MG63 (cell line): ENCODE measurements around the gene EPN1. TPM values are rescaled to one million over a fixed set of nuclear protein-coding genes. Genes with fewer than 3 reads are reported as not detected.
"Not testable (repeated sequence)": the region's sequence is repeated elsewhere in the genome, so short reads cannot be mapped to it uniquely, and the experiment has no call there.

ENCODE experiments used
- DNase-seq: peaks from one replicate; pipeline ENCODE4 v3.0.0-alpha.2; 2020
- H3K27me3 ChIP-seq: fragments of 250-450 bp; sonication (Bioruptor Pico); 2 replicates; pipeline ENCODE4 v1.5.1; 2020; ENCODE audit warnings: mild to moderate bottlenecking, moderate library complexity
- H3K36me3 ChIP-seq: fragments of 250-450 bp; sonication (Bioruptor Pico); 2 replicates; pipeline ENCODE4 v1.5.1; 2020; ENCODE audit warnings: mild to moderate bottlenecking, moderate library complexity
- H3K4me3 ChIP-seq: fragments of 250-450 bp; sonication (Bioruptor Pico); 2 replicates; pipeline ENCODE4 v1.5.1; 2020; ENCODE audit warnings: mild to moderate bottlenecking, moderate library complexity
- H3K9me3 ChIP-seq: fragments of 250-450 bp; sonication (Bioruptor Pico); 2 replicates; pipeline ENCODE4 v1.5.1; 2020; ENCODE audit warnings: mild to moderate bottlenecking, moderate library complexity
- total RNA-seq: library from RNA; depleted of rRNA; stranded (reverse); fragments of >200 nt; shearing (Covaris generic); gene quantifications from 2 replicates; pipeline ENCODE4 v1.2.3, GENCODE V29; 2014; ENCODE audit warnings: low replicate concordance

EPN1 gene
- total RNA-seq, 1 experiment from 2014 or later: 158 TPM

DNA sequence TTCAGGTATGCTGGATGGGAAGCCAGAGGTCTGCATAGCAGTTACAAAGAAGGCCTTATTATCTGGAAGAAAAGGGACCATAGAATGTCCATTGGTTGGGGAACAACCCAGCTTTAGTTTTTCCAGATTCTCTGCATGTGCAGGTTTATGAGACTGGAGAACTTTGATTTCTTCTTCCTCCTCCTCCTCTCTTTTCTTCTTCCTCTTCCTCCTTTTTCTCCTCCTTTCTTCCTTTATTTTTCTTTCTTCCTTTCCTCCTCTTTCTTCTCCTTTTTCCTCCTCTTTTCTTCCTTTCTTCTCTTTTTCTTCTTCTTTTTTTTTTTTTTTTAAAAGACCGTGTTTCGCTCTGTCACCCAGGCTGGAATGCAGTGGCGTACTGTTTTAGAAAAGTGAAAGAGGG, 30.9 kb downstream of the EPN1 start:
- DNase-seq: no peak
- H3K36me3 ChIP-seq: peaks cover 18% of the 10 kb centered on the region
- H3K27me3 ChIP-seq: peaks cover 7% of the 10 kb centered on the region
- H3K9me3 ChIP-seq: no peaks in the 10 kb centered on the region
- no peak overlapping the region for H3K4me3 ChIP-seq

DNA sequence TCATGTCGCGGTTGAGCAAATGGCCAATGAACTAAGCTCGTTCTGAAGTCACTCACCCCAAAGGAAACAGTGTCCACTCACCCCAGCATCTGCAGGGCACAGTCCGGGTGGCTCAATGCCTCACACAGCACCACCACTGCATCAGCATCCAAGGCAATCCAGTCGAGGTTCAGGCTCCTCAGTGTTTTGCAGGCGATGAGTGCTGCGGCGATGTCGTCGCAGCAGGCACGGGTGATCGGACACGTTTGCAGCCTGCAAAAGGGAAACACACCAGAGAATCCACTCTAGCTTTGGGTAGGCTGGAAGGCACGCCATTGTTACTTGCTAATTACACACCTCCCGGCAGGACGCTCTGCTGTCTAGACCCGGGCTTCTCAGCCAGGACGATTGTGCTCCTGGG, 36.7 kb downstream of the EPN1 start:
- Histone ChIP-seq H3K4me3 (no peak overlapping the region), H3K27me3 (peaks cover 26% of the 10 kb centered on the region), H3K36me3 (no peaks in the 10 kb centered on the region), H3K9me3 (no peaks in the 10 kb centered on the region)
- DNase-seq: no peak

- H3K27me3 ChIP-seq: peaks cover 38% of the 10 kb centered on the region
- no peaks in the 10 kb centered on the region for H3K9me3 ChIP-seq
- no peak for DNase-seq
- no peak overlapping the region for H3K4me3 ChIP-seq
- H3K36me3 ChIP-seq: no peaks in the 10 kb centered on the region
Measured at GRCh38 chr19:55712804-55713631, 38.0 kb downstream of the EPN1 start.

DNA sequence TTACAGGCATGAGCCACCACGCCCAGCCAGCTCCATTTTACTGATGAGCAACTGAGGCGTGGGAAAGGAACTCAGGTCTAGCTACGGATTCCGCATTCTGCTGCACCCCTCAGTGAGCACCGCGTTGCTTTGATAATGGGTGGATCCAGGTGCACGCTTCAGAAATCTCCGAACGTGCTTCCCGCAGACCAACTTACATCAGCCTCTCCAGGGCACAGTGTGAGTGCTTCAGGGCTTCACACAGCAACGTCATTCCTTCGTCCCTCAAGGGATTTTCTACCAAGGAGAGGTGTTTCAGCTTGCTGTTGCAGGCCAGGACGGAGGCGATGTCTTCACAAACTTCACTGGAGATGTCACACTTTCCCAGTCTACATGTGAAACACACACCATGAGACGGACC, 41.5 kb downstream of the EPN1 start:
- Histone ChIP-seq H3K4me3 (no peak overlapping the region), H3K27me3 (peaks cover 54% of the 10 kb centered on the region), H3K9me3 (peaks cover 11% of the 10 kb centered on the region), H3K36me3 (no peaks in the 10 kb centered on the region)
- no peak for DNase-seq

GRCh38 chr19:55717251-55717650, 42.2 kb downstream of the EPN1 start:
- DNase-seq: no peak
- H3K36me3 ChIP-seq: no peaks in the 10 kb centered on the region
- H3K27me3 ChIP-seq: peaks cover 54% of the 10 kb centered on the region
- H3K4me3 ChIP-seq: no peak overlapping the region
- peaks cover 11% of the 10 kb centered on the region for H3K9me3 ChIP-seq

DNA sequence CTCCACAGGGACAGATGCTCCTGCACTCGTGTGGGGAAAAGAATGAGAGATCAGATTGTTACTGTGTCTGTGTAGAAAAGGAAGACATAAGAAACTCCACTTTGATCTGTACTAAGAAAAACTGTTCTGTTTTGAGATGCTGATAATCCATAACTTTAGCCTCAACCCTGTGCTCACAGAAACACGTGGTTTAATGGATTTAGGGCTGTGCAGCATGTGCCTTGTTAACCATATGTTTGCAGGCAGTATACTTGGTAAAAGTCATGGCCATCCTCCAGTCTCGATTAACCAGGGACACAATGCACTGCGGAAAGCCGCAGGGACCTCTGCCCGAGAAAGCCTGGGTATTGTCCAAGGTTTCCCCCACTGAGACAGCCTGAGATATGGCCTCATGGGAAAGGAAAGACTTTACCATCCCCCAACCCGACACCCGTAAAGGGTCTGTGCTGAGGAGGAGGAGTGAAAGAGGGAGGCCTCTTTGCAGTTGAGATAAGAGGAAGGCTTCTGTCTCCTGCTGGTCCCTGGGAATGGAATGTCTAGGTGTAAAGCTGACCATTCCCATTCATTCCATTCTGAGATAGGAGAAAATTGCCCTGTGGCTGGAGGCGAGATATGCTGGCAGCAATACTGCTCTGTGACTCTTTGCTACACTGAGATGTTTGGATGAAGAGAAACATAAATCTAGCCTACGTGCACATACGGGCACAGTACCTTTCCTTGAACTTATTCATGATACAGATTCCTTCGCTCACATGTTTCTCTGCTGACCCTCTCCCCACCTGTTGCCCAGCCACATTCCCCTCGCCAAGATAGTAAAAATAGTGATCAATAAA, 43.1 kb downstream of the EPN1 start:
- H3K9me3 ChIP-seq: peaks cover 11% of the 10 kb centered on the region
- H3K4me3 ChIP-seq, H3K36me3 ChIP-seq, DNase-seq: not testable (repeated sequence)
- peaks cover 54% of the 10 kb centered on the region for H3K27me3 ChIP-seq

DNA sequence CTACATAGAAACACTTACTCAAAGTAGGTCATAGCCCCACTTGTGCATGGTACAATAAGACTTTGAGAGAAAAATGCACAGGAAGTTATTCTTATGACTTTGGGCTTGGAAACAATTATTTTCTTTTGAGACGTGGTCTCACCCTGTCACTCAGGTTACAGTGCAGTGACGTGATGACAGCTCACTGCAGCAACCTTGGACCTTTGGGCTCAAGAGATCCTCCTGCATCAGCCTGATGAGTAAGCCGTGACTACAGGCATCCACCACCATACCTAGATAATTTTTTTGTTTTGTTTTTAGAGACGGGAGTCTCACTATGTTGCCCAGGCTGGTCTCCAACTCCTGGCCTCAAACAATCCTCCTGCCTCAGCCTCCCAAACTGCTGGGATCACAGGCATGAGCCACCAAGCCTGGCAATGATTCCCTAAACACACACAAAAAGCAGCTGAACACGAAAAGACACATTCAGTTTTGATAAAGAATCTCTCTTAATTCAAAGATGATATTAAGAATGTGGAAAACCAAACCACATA, 45.3 kb downstream of the EPN1 start:
- no peak overlapping the region for H3K4me3 ChIP-seq
- no peak for DNase-seq

GRCh38 chr19:55720801-55721200, 45.8 kb downstream of the EPN1 start:
- H3K36me3 ChIP-seq: no peaks in the 10 kb centered on the region
- no peak for DNase-seq
- H3K9me3 ChIP-seq: peaks cover 11% of the 10 kb centered on the region
- H3K4me3 ChIP-seq: no peak overlapping the region
- peaks cover 42% of the 10 kb centered on the region for H3K27me3 ChIP-seq

More for the DNA sequence above, 45.3 kb downstream of the EPN1 start:
- peaks cover 46% of the 10 kb centered on the region for H3K27me3 ChIP-seq
- no peaks in the 10 kb centered on the region for H3K36me3 ChIP-seq
- H3K9me3 ChIP-seq: peaks cover 11% of the 10 kb centered on the region

DNA sequence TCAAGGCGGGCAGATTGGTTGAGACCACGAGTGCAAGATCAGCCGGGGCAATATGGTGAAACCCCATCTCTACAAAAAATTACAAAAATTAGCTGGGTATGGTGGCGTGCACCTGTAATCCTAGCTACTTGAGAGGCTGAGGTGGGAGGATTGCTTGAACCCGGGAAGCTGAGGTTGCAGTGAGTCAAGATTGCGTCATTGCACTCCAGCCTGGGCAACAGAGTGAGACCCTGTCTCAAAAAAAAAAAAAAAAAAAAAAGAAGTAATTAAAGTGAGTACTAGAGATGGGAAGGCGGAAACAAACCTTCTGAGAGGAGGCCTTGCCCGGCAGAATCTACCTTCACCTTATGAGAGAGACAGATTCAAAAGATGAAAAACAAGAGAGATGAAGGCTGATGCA, 48.5 kb downstream of the EPN1 start:
- no peak for DNase-seq
- H3K9me3 ChIP-seq: peaks cover 11% of the 10 kb centered on the region
- H3K4me3 ChIP-seq: no peak overlapping the region
- H3K27me3 ChIP-seq: peaks cover 32% of the 10 kb centered on the region
- H3K36me3 ChIP-seq: no peaks in the 10 kb centered on the region

DNA sequence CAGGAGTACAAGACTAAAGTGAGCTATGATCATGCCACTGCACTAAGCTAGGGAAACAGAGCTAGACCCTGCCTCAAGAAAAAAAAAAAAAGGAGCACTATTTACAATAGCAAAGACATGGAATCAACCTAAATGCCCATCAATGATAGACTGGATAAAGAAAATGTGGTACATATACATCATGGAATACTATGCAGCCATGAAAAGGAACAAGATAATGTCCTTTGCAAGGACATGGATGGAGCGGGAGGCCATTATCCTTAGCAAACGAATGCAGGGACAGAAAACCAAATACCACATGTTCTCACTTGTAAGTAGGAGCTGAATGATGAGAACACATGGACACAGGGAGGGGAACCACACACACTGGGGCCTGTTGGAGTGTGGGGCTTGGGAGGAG, 55.4 kb downstream of the EPN1 start:
- not testable (repeated sequence) for H3K36me3 ChIP-seq, DNase-seq, H3K9me3 ChIP-seq, H3K4me3 ChIP-seq
- peaks cover 11% of the 10 kb centered on the region; the same call in 1 of the 2 replicates for H3K27me3 ChIP-seq

DNA sequence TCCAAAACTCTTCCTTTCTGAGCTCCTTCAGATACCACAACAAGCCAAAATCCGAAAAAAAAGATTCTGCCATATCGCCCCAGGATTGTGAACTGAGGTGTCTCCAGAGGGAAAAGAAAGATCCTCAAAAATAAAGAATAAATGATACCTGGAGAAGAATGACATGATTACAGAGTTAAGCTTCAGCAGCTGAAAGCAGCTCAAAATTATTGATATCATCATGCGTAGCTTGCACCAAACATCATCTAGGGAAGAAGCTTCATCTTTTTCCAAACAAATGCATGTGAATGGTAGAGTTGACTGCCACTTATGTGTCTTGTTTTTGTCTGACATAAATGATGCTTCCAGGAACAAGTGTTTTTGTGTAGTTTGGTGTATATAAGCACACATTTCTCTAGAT, 63.3 kb downstream of the EPN1 start, which contains the start of gene NLRP9:
Gene NLRP9 (minus strand): TSS at position 101 of the 400 bp plus-strand sequence. CDS start 28 bp downstream, at position 73.
- DNase-seq: no peak
- Histone ChIP-seq H3K36me3 (no peaks in the 10 kb centered on the region), H3K27me3 (peaks cover 8% of the 10 kb centered on the region), H3K9me3 (no peaks in the 10 kb centered on the region), H3K4me3 (no peak within 1 kb of the TSS)

- Histone ChIP-seq H3K36me3 (no peaks in the 10 kb centered on the region), H3K9me3 (no peaks in the 10 kb centered on the region), H3K27me3 (peaks cover 23% of the 10 kb centered on the region), H3K4me3 (no peak overlapping the region)
- no peak for DNase-seq
Measured at GRCh38 chr19:55750715-55751114, 75.7 kb downstream of the EPN1 start.

DNA sequence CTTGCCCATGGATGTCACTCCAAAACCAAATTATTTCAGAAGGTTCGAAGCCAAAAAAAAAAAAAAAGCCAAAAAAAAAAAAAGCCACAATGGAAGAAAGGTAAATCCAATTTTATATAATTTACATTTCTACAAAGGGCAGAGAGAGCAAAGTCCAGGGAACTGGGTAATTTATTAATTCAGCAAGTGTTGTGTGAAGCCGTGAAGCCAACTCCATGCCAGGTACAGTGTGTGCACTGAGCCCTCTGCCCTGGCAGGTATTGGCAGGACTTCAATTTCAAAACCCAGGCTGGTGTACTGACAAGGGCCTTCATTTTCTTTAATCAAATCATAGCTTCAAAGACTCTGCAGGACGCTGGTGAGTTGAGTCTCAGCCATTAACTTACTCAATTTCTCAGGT, 78.4 kb downstream of the EPN1 start:
- Histone ChIP-seq H3K9me3 (no peaks in the 10 kb centered on the region), H3K36me3 (no peaks in the 10 kb centered on the region), H3K4me3 (no peak overlapping the region), H3K27me3 (peaks cover 24% of the 10 kb centered on the region)
- DNase-seq: no peak

- H3K36me3 ChIP-seq, H3K4me3 ChIP-seq, H3K9me3 ChIP-seq, DNase-seq: not testable (repeated sequence)
- H3K27me3 ChIP-seq: peaks cover 26% of the 10 kb centered on the region
Measured at GRCh38 chr19:55756808-55757207, 81.8 kb downstream of the EPN1 start.

DNA sequence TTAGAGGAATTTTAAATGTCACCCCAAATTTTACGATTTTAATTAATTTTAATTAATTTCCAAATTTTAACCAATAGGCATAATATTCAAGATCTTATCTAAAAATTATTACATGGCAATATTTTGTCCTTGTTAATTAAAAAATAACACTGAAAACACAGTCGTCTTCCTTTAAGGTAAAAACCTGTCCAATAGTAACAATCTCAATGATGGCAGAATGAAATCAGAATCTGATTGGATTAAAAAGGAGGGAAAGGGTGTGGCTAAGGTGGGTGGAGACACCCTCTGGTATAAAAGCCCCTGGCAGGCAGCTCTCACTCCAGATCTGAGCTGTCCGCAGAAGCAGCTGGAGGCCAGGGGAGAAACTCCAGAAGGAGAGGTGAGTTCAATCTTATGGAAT, 83.8 kb downstream of the EPN1 start, which contains the start of gene RFPL4A:
Gene RFPL4A (plus strand): TSS at position 301 of the 400 bp plus-strand sequence. CDS start 2,704 bp downstream, outside the sequence.
- not testable (repeated sequence) for H3K4me3 ChIP-seq, DNase-seq, H3K36me3 ChIP-seq, H3K9me3 ChIP-seq
- peaks cover 25% of the 10 kb centered on the region for H3K27me3 ChIP-seq
